Neuronal stem cell (in vitro differentiated cells): Measurements from ENCODE around the gene KIAA1958.
A peak's percentile ranks its signal among the peaks of the same experiment; 100 is the strongest.

Experiments used
- DNase-seq: peaks from one replicate; pipeline ENCODE4 v3.0.0-alpha.2; 2013; ENCODE audit warnings: low spot score
- H2AFZ ChIP-seq: one replicate; pipeline ENCODE4 v1.6.1; 2013; ENCODE audit warnings: mild to moderate bottlenecking, low read length, inconsistent platforms
- H2AK5ac ChIP-seq: 2 replicates; pipeline ENCODE4 v1.6.1; 2013; ENCODE audit warnings: low read depth, mild to moderate bottlenecking, inconsistent platforms, low read length, moderate library complexity, mixed read lengths
- H2BK120ac ChIP-seq: 2 replicates; pipeline ENCODE4 v1.6.1; 2013; ENCODE audit warnings: low read depth, mild to moderate bottlenecking, inconsistent platforms, low read length, moderate library complexity, mixed read lengths
- H2BK12ac ChIP-seq: one replicate; pipeline ENCODE4 v1.6.1; 2013; ENCODE audit warnings: low read length, inconsistent platforms
- H2BK15ac ChIP-seq: 2 replicates; pipeline ENCODE4 v1.6.1; 2013; ENCODE audit warnings: mild to moderate bottlenecking, low read length, inconsistent platforms, mixed read lengths
- H2BK5ac ChIP-seq: one replicate; pipeline ENCODE4 v1.6.1; 2013; ENCODE audit warnings: inconsistent platforms, mild to moderate bottlenecking, low read length, moderate library complexity
- H3K14ac ChIP-seq: one replicate; pipeline ENCODE4 v1.6.1; 2013; ENCODE audit warnings: low read length, inconsistent platforms
- H3K18ac ChIP-seq: 2 replicates; pipeline ENCODE4 v1.6.1; 2013; ENCODE audit warnings: low read length, inconsistent platforms
- H3K23ac ChIP-seq: 2 replicates; pipeline ENCODE4 v1.6.1; 2013; ENCODE audit warnings: low read depth, mild to moderate bottlenecking, mixed read lengths, low read length, inconsistent platforms; ENCODE audit not compliant: poor library complexity
- H3K27ac ChIP-seq: replicated peaks from 3 replicates; pipeline ENCODE4 v1.5.1; 2013; ENCODE audit warnings: low read length, inconsistent platforms
- H3K27me3 ChIP-seq, 3 experiments: 2 replicates each; pipeline ENCODE4 v1.6.1; 2013; ENCODE audit warnings: low read length in 3 of 3, mild to moderate bottlenecking in 2 of 3, inconsistent platforms in 1 of 3, low read depth in 1 of 3, mixed read lengths in 1 of 3, moderate library complexity in 1 of 3; ENCODE audit not compliant: control insufficient read depth in 3 of 3, insufficient read depth in 3 of 3
- H3K36me3 ChIP-seq, 2 donors: replicated peaks in 1 of 2; 2 replicates each; pipeline ENCODE4 v1.6.1; 2013; ENCODE audit warnings: low read length in 2 of 2; ENCODE audit not compliant: control insufficient read depth in 2 of 2, insufficient read depth in 2 of 2
- H3K4ac ChIP-seq: 2 replicates; pipeline ENCODE4 v1.6.1; 2013; ENCODE audit warnings: inconsistent platforms, mild to moderate bottlenecking, low read length, moderate library complexity
- H3K4me1 ChIP-seq, 2 donors: 1 replicate in 1 of 2; 2 replicates in 1 of 2; pipeline ENCODE4 v1.6.1; 2013; ENCODE audit warnings: low read length in 2 of 2, low read depth in 1 of 2; ENCODE audit not compliant: control insufficient read depth in 2 of 2, insufficient read depth in 1 of 2
- H3K4me2 ChIP-seq: one replicate; pipeline ENCODE4 v1.6.1; 2013; ENCODE audit warnings: mild to moderate bottlenecking, low read length, inconsistent platforms; ENCODE audit not compliant: insufficient read depth, poor library complexity, severe bottlenecking
- H3K4me3 ChIP-seq, 2 donors: 2 replicates each; pipeline ENCODE4 v1.5.1; 2013; ENCODE audit warnings: low read length in 2 of 2, mild to moderate bottlenecking in 2 of 2, inconsistent platforms in 1 of 2, moderate library complexity in 1 of 2
- H3K79me1 ChIP-seq: one replicate; pipeline ENCODE4 v1.6.1; 2013; ENCODE audit warnings: low read depth, mild to moderate bottlenecking, inconsistent platforms, low read length, moderate library complexity
- H3K9ac ChIP-seq: one replicate; pipeline ENCODE4 v1.6.1; 2013; ENCODE audit warnings: mild to moderate bottlenecking, low read depth, low read length, inconsistent platforms; ENCODE audit not compliant: poor library complexity
- H3K9me3 ChIP-seq, 2 donors: replicated peaks in 1 of 2; 2 replicates each; pipeline versions ENCODE3 to v1.6.1; 2013; ENCODE audit warnings: low read length in 2 of 2, mild to moderate bottlenecking in 2 of 2, inconsistent platforms in 1 of 2, low read depth in 1 of 2, mixed read lengths in 1 of 2, moderate library complexity in 1 of 2; ENCODE audit not compliant: control insufficient read depth in 2 of 2, insufficient read depth in 1 of 2
- H4K8ac ChIP-seq: one replicate; pipeline ENCODE4 v1.6.1; 2013; ENCODE audit warnings: low read depth, mild to moderate bottlenecking, inconsistent platforms, low read length, moderate library complexity
- H4K91ac ChIP-seq: one replicate; pipeline ENCODE4 v1.6.1; 2013; ENCODE audit warnings: low read length, low read depth, mild to moderate bottlenecking, inconsistent platforms; ENCODE audit not compliant: poor library complexity
- WGBS, 2 donors: extraction: QIAGEN DNeasy Blood & Tissue Kit; methylation state at CpG; one replicate each; pipeline ENCODE4 v1.1.7; 2013; ENCODE audit warnings: missing lambda C conversion rate in 2 of 2, mixed read lengths in 1 of 2; ENCODE audit not compliant: insufficient read length in 2 of 2, insufficient replicate concordance in 1 of 2; ENCODE audit errors: extremely low coverage in 2 of 2; 5-methylcytosine and 5-hydroxymethylcytosine counted together

Gene KIAA1958

GRCh38 chr9:112487799-112488340 is 1.2 kb downstream of the KIAA1958 start:
- H3K18ac ChIP-seq: no peak overlapping the region
- H2AK5ac ChIP-seq: no peak overlapping the region
- H3K23ac ChIP-seq: no peak overlapping the region
- peak overlapping the region; percentile 46 for H3K4me2 ChIP-seq
- no peak overlapping the region for H3K4ac ChIP-seq
- no peaks in the 10 kb centered on the region for H3K79me1 ChIP-seq
- no peak overlapping the region for H2BK12ac ChIP-seq
- no peak overlapping the region for H3K9ac ChIP-seq
- peak overlapping the region; percentile 83 for H2AFZ ChIP-seq
- peaks cover 0 to 3% of the 10 kb centered on the region in 2 donors for H3K9me3 ChIP-seq
- peaks cover 0 to 46% of the 10 kb centered on the region in 2 donors for H3K36me3 ChIP-seq
- DNase-seq: no peak
- WGBS, 2 donors: no CpG with 5 or more reads among the region's 11 CpGs
- H3K14ac ChIP-seq: no peak overlapping the region
- no peak overlapping the region for H3K27ac ChIP-seq
- peak overlapping the region; percentile 86 to 88 for H3K4me3 ChIP-seq
- H3K4me1 ChIP-seq: peaks cover 6 to 12% of the 10 kb centered on the region in 2 donors
- H2BK15ac ChIP-seq: no peak overlapping the region
- no peak overlapping the region for H2BK5ac ChIP-seq
- H4K91ac ChIP-seq: no peak overlapping the region
- H4K8ac ChIP-seq: no peak overlapping the region
- H2BK120ac ChIP-seq: no peak overlapping the region
- H3K27me3 ChIP-seq: no peaks in the 10 kb centered on the region

- peaks cover 2 to 16% of the 10 kb centered on the region in 2 donors for H3K9me3 ChIP-seq
- H3K27ac ChIP-seq: no peak overlapping the region
- H3K4me2 ChIP-seq: no peak overlapping the region
- no peaks in the 10 kb centered on the region for H3K79me1 ChIP-seq
- no peak overlapping the region for H2AK5ac ChIP-seq
- no peak overlapping the region for H3K18ac ChIP-seq
- no peak for DNase-seq
- peaks cover 0 to 47% of the 10 kb centered on the region in 2 donors for H3K36me3 ChIP-seq
- H3K4me3 ChIP-seq: peak overlapping the region in 1 of 2 donors; percentile 88
- WGBS, 2 donors: no CpG with 5 or more reads among the region's 5 CpGs
- H4K8ac ChIP-seq: no peak overlapping the region
- no peaks in the 10 kb centered on the region for H3K27me3 ChIP-seq
- H3K23ac ChIP-seq: no peak overlapping the region
- no peak overlapping the region for H3K14ac ChIP-seq
- no peak overlapping the region for H4K91ac ChIP-seq
- no peak overlapping the region for H2BK120ac ChIP-seq
- H3K4ac ChIP-seq: no peak overlapping the region
- H2BK12ac ChIP-seq: no peak overlapping the region
- H3K4me1 ChIP-seq: peaks cover 6 to 12% of the 10 kb centered on the region in 2 donors
- H2BK15ac ChIP-seq: no peak overlapping the region
- no peak overlapping the region for H2BK5ac ChIP-seq
- no peak overlapping the region for H2AFZ ChIP-seq
- no peak overlapping the region for H3K9ac ChIP-seq
Observed at GRCh38 chr9:112489039-112489546, 2.5 kb downstream of the KIAA1958 start.

GRCh38 chr9:112489876-112490666 is 3.4 kb downstream of the KIAA1958 start:
- H3K9me3 ChIP-seq: peaks cover 7 to 25% of the 10 kb centered on the region in 2 donors
- no peak overlapping the region for H3K18ac ChIP-seq
- H2BK120ac ChIP-seq: no peak overlapping the region
- no peak overlapping the region for H2BK12ac ChIP-seq
- H4K91ac ChIP-seq: no peak overlapping the region
- peak overlapping the region in 1 of 2 donors; percentile 88 for H3K4me3 ChIP-seq
- DNase-seq: no peak
- no peaks in the 10 kb centered on the region for H3K27me3 ChIP-seq
- peaks cover 3 to 48% of the 10 kb centered on the region in 2 donors for H3K36me3 ChIP-seq
- no peak overlapping the region for H4K8ac ChIP-seq
- H3K79me1 ChIP-seq: no peaks in the 10 kb centered on the region
- H3K14ac ChIP-seq: no peak overlapping the region
- H2AK5ac ChIP-seq: no peak overlapping the region
- H3K23ac ChIP-seq: no peak overlapping the region
- no peak overlapping the region for H3K4ac ChIP-seq
- H2AFZ ChIP-seq: no peak overlapping the region
- H3K27ac ChIP-seq: no peak overlapping the region
- no peak overlapping the region for H3K9ac ChIP-seq
- peaks cover 6 to 12% of the 10 kb centered on the region in 2 donors for H3K4me1 ChIP-seq
- H2BK15ac ChIP-seq: no peak overlapping the region
- H3K4me2 ChIP-seq: no peak overlapping the region
- no CpG with 5 or more reads among the region's 4 CpGs for WGBS, 2 donors
- no peak overlapping the region for H2BK5ac ChIP-seq
